RCC 7860 (cell line): ENCODE data around the gene ZNF462.

Experiments used
- DNase-seq: peaks from one replicate; pipeline ENCODE4 v3.0.0-alpha.2; 2015; ENCODE audit warnings: low spot score
- FAIRE-seq: peaks from 2 replicates; lab custom pipeline; 2012; peaks lifted over from hg19 to GRCh38; lab: Jason Lieb, UNC

The ZNF462 gene

DNA sequence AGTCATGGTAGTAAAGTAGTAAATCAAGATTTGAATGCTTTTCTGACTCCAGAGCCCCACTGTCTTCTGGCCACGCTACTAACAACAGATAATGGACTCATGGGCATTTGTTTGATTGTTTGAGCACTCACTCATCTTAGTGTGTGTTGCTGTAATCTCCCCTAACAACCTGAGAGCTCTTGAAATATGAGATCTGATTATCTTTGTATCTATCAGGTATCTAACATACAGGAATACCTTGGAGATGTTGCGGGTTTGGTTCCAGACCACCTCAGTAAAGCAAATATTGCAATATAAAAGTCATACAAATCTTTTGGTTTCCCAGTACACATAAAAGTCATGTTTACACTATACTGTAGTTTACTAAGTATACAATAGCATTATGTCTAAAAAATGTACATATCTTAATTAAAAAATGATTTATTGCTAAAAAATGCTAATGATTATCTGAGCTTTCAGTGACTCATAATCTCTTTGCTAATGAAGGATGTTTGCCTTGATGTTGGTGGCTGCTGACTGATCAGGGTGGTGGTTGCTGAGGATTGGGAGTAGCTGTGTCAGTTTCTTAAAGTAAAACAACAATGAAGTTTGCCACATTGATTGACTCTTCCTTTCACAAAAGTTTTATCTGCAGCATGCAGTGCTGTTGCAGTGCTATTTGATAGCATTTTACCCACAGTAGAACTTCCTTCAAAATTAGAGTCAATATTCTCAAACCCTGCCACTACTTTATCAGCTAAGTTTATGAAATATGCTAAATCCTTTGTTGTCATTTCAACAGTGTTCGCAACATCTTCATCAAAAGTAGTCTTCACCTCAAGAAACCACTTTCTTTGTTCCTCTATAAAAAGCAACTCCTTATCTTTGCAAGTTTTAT, 92.2 kb downstream of the ZNF462 start:
- FAIRE-seq (no peak), DNase-seq (no peak)

DNA sequence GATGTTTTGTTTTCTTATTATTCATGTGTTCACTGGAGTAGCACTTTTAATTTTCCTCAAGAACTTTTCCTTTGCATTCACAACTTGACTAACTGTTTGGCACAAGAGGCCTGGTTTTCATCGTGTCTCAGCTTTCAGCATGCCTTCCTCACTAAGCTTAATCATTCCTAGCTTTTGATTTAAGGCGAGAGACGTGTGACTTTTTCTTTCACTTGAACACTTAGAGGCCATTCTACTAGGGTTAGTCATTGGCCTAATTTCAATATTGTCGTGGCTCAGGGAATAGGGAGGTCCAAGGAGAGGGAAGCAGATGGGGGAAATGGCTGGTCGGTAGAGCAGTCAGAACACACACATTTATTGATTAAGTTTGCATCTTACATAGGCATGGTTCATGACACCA, 94.0 kb downstream of the ZNF462 start:
- FAIRE-seq (peak; percentile 56), DNase-seq (peak; percentile 43)

GRCh38 chr9:106958955-106959657, 96.1 kb downstream of the ZNF462 start:
- FAIRE-seq (no peak), DNase-seq (no peak)

GRCh38 chr9:106960258-106960657, 97.3 kb downstream of the ZNF462 start:
- no peak for FAIRE-seq
- no peak for DNase-seq

DNA sequence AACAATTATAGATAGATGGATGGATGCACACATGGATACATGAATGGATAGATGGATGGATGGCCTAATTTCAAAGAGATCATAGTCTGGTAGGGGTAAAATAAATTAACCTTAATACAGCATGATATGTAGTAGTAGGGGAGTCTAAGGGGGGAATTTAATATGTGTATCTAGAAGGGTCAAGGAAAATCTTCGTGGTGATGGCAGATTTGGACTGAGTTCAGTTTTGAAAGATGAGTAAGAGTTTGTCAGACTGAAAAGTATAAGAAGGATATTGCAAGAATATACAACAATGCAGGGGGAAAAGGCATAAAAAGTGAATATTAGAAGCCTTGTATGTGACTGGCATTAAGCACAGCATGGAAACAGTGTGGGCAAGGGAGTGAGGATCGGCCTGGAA, 98.7 kb downstream of the ZNF462 start:
- no peak for FAIRE-seq
- no peak for DNase-seq

- no peak for DNase-seq
Measured at GRCh38 chr9:106962122-106962521, 99.2 kb downstream of the ZNF462 start.

DNA sequence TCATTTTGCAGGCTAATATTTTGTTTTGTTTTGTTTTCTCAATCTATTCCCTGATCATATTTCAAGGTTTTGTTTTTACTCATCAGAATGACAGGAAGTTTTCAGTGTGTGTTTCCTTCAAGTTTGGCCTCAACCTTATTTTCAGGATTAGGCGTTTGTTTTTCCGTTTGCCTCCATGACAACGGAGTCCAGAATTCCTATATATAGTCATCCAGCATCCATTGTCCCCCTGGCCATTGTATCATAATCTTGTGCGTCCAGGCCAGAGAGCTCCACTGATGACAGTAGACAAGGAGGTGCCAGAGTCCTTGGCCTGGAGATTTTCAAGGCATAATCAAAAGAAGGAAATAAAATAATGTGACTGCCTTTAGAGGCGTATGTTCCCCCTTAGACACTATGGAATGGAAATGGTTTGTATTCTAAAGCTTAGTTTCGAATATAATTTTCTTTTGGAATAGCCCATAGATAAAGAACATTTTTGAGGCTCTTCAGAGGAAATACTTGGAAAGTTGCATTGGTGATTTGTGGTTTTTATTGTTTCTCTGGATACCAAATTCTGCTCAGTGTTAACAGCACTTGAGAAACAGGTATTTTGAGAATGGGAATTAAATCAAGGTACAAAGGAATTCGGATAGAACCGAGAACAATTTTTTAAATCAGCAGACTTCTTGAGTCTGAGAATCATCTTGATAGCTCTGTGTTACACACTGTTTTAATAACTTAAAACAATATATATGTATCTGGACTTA, 99.8 kb downstream of the ZNF462 start:
- FAIRE-seq (no peak), DNase-seq (no peak)

More at GRCh38 chr9:106962122-106962521, 99.2 kb downstream of the ZNF462 start:
- no peak for FAIRE-seq

- FAIRE-seq (no peak), DNase-seq (no peak)
Measured at GRCh38 chr9:106963684-106964083, 100.7 kb downstream of the ZNF462 start.

DNA sequence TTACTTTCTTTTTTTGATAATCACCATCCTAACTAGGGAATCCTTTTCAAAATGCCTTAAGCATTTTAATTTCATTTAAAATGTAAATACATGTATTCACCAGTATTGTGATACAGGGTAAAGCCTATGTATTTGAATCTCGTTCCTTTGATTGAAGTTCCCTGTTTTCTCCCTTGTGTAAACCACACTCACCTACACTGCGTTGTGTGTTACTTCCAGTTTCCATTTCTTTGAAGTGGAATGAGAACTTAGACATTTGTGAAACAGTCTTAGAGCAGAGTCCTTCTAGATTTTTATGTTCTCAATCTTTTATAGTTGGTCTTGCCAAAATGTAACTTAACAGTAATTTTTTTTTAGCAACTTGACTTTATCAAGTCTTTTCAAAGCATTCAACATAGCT, 101.4 kb downstream of the ZNF462 start:
- DNase-seq (no peak), FAIRE-seq (no peak)

DNA sequence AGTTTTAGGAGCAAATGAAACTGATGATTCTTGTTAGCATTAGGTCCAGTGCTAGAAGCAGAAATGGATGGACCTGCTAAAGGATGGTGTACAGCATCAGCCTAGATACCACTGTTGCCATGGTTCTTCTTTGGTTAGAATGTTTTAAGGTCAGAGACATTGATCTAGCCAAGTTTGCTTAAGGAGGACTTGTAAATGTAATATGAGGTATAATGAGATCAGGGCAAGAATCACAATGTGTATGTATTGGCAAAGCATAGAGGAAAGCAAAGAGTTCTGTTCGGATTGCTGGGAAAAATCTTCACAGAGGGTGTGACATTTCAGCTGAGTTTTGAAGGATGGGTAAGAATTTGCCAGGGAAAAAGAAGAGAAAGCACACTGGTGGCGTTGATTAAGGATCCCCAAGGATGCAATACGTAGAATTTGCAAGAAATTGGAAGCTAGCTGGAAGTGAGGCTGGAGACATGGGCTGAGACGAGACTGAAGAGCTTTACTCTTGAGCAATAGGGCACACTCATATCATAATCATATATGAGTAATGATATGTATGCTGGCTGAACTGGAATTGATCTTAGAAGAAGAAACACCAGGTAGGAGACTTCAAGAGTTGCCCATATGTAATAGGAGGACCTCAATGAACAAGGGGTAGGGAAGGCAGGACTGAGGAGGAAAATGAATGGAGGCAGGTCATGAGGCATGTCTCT, 102.0 kb downstream of the ZNF462 start:
- no peak for DNase-seq
- no peak for FAIRE-seq

- DNase-seq (no peak), FAIRE-seq (no peak)
Measured at GRCh38 chr9:106966481-106966880, 103.5 kb downstream of the ZNF462 start.

DNA sequence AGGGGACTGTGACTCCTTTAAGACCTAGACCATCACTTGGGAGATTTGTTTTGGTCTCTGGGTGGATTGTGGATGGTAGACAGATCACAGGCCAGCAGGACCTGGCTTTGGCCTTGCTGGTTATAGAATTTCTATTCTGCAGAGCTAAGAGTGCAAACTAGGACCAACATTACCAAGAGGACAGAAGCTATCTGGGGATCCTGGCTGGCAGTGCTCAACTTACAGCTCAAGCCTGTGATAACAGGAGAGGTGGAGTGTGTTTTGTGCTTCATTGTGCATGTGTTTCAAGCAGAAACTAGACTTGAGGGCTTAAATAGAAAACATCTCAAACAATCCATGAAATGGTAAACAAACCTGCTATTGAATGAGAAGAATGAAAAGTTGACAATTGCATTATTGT, 106.7 kb downstream of the ZNF462 start:
- no peak for FAIRE-seq
- no peak for DNase-seq

GRCh38 chr9:106970219-106970975, 107.4 kb downstream of the ZNF462 start:
- DNase-seq (no peak), FAIRE-seq (no peak)

GRCh38 chr9:106970976-106971457, 108.1 kb downstream of the ZNF462 start:
- DNase-seq (no peak), FAIRE-seq (no peak)

DNA sequence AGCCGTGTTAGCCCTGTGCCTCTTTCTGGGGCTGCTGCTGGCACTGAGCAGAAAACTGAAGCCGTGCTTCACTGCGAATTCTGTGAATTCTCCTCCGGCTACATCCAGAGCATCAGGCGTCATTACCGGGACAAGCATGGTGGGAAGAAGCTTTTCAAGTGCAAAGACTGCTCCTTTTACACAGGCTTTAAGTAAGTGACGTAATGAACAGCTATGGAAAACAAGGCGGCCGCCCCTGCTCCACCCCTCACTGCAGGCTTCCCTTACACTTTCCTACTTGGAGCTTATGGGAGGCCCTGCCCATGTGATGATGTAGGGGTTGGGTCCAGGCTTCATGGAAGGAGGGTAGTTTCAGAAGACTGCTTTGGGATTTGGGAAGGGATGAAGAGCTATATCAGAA, 109.1 kb downstream of the ZNF462 start:
- FAIRE-seq (no peak), DNase-seq (no peak)

DNA sequence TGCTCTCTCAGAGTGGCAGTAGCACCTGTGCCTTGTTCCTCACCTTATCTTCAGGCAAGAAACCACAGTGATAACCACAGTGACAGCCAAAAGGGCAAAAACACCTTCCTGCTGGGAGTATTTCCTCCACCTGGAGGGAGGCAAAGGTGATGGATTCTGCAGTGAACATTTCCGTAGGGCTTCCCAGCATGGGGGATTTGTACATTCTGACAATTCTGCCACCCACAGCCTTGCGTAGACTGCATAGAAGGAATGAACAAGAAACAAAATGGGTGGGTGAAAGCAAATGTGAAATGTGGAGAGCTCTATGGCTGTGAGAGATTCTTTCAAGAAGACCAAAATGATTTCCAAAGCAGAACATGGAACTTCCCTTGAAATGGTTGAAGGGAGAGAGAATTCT, 111.4 kb downstream of the ZNF462 start:
- DNase-seq (no peak), FAIRE-seq (no peak)

DNA sequence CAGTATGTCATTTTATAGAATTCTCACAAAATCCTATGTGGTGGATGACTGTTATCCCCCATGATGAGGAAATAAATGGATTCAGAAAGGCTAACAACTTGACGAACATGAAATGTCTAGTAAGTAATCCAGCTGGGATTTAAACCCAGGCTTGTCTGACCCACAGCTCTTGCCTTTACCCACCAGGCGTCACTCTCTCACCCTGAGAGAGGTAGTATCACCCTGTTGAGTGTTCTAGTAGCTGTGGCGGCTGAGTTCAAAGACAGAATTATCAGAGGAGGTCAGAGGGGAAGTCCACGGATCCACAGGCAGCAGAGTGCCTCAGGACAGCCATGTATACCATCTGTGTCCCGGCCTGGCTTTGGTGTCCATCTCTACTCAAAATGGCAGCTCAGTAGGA, 113.8 kb downstream of the ZNF462 start:
- no peak for DNase-seq
- FAIRE-seq: no peak

GRCh38 chr9:106980551-106981101, 117.7 kb downstream of the ZNF462 start:
- FAIRE-seq (peak; percentile 44), DNase-seq (peak; percentile 68)

- FAIRE-seq (no peak), DNase-seq (no peak)
Measured at GRCh38 chr9:106981396-106982287, 118.7 kb downstream of the ZNF462 start.
